ENCODE measurements around the gene MAST4.

- TF ChIP-seq, protein P1, sequence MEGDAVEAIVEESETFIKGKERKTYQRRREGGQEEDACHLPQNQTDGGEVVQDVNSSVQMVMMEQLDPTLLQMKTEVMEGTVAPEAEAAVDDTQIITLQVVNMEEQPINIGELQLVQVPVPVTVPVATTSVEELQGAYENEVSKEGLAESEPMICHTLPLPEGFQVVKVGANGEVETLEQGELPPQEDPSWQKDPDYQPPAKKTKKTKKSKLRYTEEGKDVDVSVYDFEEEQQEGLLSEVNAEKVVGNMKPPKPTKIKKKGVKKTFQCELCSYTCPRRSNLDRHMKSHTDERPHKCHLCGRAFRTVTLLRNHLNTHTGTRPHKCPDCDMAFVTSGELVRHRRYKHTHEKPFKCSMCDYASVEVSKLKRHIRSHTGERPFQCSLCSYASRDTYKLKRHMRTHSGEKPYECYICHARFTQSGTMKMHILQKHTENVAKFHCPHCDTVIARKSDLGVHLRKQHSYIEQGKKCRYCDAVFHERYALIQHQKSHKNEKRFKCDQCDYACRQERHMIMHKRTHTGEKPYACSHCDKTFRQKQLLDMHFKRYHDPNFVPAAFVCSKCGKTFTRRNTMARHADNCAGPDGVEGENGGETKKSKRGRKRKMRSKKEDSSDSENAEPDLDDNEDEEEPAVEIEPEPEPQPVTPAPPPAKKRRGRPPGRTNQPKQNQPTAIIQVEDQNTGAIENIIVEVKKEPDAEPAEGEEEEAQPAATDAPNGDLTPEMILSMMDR (IDR thresholded peaks at IDR 0.05), result no peak
- TF ChIP-seq CHD2 (IDR thresholded peaks at IDR 0.05; ENCODE audit: low read length, partially characterized antibody), result no peak
- no peak for TF ChIP-seq BHLHE40 (IDR thresholded peaks at IDR 0.05; ENCODE audit: low read depth, low read length)
- TF ChIP-seq EP300 (IDR thresholded peaks at IDR 0.05), result no peak
- no peak for TF ChIP-seq ESRRA (IDR thresholded peaks at IDR 0.05; ENCODE audit: borderline replicate concordance, low read length)
- no peak for TF ChIP-seq HOXA7 (CRISPR knock-in tag; IDR thresholded peaks at IDR 0.05)
Observed at GRCh38 chr5:67090593-67090992, 494.4 kb downstream of the MAST4 start.

All from A549 (cell line).